NCI-H524 (cell line): Measurements from ENCODE around the gene FBF1.

Source experiments
- DNase-seq, 2 experiments: peaks; one replicate each; lab custom pipeline; 2025; lab: John Stamatoyannopoulos, UW

The FBF1 gene

DNA sequence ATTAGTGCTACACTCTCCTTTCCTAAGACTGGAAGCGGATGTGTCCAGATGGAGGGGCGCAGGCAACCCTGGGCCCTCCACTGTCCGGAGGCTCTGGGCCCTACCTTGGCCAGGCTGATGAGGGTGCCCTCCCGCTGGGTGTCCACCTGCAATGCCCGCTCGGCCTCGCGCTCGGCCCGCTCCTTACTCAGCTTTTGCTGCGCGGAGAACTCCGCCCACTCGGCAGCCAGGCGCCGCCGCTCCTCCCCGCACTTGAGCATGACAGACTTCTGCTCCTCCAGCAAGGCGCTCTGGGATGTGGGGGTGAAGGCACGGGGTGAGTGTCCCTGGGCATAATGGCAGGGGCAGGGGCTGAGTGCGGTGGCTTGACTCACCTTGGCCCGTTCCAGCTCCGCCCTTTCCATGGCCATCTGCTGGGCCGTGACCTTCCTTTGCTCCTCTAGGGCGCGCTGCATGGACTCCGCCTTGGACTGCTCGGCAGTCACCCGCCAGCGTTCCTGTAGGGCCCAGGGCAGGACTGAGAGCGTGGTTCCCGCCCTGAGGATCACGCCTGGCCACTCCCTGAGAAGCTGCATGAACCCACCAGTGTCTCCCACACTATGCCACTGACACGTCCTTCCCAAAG, 26.1 kb downstream of the FBF1 start:
- DNase-seq: no peak

DNA sequence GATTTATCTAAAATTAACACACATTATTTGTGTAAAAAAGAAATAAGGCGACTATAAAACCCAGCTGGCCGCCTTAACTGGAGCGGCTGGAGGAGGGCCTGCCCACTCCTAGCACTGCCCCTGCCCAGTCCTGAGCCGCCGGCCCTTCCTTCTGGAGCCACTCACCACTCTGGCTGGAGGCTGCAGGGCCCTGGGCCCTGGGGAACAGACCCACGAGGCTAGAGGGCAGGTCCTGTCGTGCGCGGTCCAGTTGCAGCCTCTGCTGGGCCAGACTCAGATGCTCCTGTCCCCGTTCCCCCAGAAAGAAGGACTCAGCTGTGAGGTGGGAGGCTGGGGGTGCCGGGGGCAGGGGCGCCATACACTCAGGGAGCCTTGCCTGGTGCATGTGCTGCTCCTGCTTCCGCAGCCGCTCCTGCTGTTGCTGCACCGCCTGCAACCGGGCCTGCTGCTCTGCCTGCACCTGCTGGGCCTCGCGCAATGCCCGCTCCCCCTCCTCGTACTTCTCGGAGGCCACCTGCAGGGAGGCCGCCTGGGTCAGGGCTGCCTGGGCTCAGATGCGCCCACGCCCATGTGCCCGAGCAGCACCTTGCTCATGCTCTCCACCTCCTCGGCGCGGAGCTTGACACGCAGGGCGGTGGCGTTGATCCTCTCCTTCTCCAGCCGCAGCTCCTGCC, 27.2 kb downstream of the FBF1 start:
- no peak for DNase-seq

DNA sequence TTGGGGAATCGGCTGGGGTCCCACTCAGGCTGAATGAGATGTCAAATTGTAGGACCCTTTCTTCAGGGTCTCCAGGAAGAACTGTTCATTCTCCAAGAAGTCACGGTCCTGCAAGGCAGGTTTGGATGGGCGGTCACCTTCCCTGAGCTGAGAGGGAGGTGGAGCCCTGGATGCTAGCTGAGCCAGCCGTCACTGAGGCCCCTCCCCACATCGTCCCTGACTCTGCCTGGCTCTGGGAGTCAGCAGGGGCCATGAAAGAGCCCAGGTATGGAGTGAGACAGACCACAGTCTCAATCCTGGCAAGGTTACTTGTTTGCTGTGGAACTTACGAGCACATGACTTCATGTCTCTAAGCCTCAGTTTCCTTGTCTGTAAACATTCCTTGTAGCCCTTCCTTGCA, 30.1 kb downstream of the FBF1 start:
- no peak for DNase-seq

DNA sequence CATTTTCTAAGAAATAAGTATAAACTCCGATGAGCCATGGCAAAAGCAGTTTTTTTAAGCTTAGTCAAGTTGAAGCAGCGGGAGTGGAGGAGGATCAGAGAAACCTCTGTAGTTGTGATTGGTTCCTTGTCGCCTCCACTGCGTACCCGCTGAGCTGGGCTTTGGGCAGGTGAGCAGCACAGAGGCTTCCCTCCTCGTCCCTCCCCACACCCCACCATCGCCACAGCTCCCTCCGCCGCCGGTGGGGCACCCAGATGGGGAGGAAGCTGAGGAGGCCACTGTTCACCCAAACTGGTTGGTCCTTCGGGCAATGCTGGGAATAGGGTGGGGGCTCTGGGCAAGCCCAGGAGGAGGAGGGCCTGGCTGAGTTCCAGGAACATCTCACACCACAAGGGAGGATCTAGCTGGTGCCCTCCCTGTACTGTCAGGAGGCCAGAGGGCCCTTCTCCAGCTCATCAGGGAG, 31.0 kb downstream of the FBF1 start:
- DNase-seq: peak; percentile 61 to 77

DNA sequence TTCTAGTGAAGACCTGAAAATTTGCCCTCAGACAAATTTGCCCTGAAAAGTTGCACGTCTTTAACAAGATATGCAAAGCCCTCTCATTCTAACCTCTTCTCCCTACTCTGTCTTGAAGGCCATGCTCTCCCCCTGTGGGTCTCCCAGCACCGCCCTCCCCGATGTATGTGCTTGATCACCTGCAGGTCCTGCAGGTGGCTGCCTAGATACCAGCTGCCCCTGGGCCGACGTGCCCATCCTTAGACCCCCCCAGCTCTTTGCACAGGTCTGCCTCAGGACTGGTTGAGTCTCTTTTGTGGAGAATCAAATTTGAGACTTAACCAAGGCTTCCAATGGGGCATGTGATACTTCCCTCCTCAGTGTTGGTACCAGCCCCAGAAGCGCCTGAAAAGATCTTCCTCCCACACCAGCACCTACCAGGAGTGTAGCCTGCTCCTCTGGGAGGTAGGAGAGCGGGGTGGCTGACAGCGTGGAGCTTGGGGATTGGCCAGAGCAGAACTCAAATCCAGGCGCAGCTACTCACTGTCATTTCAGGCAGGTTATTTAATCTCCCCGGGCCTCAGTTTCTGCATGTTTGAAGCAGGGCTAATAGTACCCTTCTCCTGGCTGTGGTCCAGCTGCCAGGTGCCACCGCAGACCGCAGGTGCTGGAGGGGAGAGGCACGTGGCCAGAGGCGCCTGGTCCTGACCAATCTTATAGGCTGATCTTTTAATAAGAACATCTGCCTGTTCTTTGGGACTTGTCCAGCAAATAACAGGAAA, 31.6 kb downstream of the FBF1 start:
- peak; percentile 59 to 66 for DNase-seq

DNA sequence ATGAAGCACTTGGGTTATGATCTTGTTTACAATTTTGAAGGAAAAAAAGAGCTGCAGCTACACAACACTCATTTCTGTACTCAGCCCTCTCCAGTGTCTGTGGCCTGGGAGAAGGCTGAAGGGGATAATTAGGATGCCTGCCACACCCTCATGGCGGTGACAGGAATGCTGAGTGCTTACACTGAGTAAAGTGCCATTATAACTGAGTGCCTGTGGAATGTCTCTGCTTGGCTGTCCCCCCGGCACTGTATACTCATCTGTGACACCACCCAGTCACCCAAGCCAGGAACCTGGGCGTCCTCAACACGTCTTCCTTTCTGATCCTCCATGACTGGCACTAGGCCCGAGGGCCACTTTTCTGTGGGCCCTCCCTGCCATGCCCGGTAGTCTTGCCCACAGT, 32.6 kb downstream of the FBF1 start:
- DNase-seq: no peak

DNA sequence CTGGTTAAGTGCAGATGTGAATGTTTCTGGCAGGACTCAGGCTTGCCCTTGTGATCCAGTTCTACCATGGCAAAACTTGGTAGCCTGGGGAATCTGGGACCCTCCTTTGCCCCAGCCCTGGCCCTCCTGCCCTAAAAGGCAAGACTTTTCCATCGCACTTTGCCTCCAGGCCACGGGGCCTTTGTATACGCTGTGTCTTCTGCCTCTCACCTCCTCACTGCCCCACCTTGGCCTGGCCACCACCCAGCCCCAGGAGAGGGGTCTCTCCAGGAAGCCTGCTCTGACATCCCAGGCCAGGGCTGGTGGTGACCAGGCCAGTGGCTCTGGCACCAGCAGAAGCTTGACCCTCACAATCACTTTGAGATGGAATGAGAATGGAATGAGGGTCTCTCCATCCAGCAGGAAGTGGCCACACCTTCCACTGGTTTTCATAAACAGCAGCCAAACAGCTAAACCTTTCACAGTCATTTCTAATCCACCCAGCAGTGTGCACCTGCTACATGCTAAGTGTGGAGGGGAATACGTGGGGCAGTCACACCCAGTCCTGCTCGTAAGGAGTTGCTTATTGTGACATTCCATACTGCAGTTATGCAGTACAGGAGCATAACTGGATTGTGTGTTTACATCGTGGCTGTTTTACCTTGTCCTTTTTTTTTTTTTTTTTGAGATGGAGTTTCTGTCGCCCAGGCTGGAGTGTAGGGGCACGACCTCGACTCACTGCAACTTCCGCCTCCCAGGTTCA, 34.5 kb downstream of the FBF1 start:
- DNase-seq: no peak

DNA sequence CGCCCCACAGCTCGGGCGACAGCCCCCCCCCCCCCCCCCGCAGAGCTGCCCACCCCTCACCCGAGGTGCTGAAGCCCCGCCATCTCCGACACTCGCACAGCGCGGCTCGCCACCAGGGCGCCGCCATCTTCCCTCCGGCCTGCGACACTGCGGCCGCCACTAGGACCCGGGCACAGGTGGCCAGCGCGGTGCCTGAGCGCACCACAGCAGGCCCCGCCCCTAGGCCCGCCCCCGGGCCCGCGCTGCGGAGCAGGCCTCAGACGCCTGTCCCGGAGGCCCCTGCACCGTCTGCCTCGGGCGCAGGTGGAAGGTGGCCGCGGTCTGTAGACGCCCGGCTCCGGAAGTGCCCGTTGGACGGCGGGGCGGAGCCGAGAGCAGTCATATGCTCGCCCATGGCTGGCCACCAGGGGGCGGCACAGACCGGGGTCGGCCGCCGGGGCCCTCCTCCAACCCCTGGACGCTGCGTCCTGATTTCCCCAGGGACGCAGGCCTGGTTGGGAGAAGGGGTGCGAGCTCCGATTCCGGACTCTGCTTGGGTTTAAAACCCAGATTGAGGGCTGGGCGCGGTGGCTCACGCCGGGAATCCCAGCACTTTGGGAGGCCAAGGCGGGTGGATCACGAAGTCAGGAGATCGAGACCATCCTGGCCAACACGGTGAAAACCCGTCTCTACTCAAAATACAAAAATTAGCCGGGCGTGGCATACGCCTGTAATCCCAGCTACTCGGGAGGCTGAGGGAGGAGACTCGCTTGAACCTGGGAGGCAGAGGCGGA, 35.9 kb downstream of the FBF1 start, which contains the start of gene MRPL38:
TSS of gene MRPL38 (minus strand) at position 136 of the 773 bp plus-strand sequence. CDS start at position 127, 9 bp downstream.
- DNase-seq: peak; percentile 98 to 100

DNA sequence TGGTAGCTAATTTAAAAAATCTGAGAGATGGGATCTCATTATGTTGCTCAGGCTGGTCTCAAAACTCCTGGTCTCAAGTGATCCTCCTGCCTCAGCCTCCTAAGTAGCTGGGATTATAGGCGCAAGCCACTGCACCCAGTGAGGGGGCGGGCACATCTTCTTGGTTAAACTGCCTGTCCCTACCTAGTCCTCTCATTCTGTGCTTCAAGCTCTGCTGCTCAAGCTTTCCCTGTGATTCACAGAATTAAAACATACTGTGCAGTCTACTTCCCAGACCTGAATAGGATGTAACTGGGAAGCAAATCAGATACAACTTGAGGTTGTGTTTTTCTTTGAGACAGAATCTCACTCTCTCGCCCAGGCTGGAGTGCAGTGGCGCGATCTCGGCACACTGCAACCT, 38.4 kb downstream of the FBF1 start:
- DNase-seq: no peak

DNA sequence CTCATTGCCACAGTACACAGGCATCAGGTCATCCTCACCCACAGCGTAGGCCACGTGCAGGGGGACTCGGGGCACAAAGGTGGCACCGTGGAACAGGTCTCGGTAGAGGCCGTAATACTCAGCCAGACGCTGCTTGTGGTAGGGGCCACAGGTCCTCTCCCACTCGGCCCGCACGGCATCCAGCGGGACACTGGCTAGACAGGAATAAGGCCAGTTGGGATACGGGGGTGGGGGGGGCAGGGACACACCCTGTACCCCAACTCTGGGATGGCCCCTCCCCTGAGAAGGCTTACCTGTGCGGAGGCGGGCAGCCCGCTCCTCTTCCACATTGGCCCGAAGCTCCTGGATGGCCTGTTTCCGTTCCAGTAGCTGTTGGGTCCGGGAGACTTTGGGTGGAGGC, 39.1 kb downstream of the FBF1 start:
- DNase-seq: no peak

DNA sequence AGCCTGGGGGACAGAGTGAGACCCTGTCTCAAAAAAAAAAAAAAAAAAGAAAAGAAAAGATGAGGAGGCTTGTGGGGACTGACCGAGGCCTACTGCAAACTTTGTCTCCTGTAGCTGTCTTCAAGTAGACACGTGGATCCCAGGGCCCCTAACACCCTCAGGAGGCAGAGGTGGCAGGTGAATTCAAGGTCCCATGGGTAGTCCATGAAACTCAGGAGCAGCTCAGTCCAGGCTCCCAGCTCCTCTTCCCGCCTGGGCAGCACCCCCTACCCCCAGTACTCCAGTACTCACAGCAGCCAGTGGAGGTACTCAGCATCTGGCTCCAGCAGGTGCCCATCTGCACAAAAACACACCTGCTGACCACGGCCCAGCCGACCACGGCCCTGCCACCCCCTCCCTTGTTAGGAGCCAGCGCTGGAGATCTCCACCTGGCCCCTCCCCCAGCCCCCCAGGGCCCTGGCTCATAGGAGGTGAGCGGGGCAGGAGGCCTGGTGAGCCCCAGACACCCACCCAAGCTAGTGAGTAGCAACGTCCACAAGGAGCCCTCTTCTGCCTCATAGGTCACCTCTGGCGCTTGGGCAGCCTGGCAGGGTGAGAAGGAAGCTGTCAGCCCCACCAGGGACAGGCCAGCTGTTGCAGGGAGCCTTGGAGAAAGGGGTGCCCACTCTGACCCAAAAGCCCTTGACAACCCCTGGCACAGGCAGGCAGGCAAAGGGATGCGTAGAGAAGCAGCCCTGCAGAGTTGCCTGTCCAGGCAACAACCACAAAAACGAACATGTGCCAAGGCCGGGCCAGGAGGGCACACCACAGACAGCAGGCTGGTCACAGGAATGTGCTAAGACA, 39.9 kb downstream of the FBF1 start:
- no peak for DNase-seq

DNA sequence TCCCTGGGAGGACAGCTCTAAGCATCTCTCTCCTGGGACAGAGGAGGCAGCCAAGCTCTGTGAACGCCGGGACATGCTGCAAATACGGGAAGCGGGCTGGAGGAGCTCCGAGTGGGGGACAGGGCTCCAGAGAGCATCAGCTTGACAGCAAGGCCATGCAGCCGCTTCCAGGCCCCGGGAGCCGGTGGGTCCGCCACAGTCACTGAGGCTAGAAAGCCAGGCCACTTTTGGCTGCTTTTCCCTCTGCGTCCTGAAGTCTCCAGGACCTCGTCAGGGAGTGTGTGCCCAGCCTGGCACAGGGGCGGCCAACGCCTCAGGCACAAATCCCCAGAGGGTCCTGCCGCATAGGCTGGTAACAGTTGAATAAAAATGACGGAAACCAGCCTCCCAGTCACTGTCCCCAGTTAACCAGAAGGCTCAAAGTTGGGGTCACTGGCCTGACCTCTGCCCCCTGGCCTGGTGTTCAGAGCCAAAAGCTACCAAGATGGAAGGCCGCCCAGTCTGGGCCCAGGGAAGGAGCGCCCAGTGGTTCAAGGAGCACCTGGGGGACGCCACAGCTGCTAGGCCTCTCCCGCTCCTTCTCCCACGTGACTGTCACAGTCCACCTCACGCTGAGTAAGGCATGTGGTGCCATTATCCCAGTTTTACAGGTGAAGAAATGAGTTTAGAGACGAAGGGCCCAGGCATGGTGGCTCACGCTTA, 40.9 kb downstream of the FBF1 start:
- DNase-seq: no peak

DNA sequence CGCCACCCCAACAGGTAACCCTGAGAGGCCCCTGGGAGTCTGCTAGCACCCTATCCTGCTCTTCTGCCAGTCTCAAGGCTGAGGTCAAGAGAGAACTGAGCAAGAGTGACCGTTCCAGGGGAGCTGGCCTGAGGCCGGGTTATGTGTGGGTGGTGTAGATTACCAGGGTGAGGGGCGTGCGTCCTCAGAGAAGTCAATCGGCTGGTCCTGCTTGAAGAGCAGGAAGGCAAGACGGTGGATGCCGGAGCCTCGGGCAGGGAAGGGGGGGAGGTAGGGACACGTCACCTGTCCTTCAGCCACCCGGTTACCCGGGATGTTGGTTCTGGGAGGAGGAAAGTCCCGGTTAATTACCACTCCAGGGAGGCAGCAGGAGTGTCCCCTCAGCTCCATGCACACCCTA, 41.5 kb downstream of the FBF1 start:
- DNase-seq: no peak

DNA sequence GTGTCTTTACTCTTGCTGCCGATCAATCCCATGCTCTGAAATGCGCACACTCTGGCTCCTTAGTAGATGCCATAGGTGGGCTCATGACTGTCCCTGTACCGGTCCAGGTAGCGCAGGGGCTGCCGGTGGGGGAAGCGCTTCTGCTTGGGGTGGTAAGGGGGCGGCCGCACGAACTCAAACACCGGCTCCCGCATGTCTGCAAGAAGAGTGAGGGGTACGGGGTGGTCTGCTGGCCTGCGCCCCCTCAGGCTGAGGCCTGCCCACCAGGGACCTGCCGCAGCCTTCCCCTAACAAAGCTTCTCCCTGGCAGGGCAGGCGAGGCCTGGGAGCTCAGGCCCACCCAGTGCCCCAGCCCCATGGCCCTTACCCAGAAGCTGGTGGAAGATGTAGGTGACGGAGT, 42.1 kb downstream of the FBF1 start:
- DNase-seq: no peak

DNA sequence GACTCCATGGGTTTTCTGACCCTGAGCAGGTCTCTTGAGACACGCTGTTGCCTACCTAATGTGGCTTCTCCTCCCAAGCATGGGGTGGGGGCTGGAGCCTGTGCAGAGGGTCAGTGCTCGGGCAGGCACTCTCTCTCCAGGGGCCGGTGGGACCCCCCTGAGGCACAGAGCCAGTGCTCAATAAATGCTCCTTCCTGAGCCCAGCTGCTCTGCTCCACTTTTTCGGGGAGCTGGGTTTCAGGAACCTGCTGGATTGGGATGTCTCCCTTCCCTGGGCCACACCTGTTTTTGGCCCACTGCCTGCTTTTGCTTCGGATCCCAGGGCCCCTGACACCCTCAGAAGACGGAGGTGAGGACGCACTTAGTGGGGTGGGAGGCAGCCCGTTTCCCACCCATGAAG, 42.8 kb downstream of the FBF1 start:
- no peak for DNase-seq

DNA sequence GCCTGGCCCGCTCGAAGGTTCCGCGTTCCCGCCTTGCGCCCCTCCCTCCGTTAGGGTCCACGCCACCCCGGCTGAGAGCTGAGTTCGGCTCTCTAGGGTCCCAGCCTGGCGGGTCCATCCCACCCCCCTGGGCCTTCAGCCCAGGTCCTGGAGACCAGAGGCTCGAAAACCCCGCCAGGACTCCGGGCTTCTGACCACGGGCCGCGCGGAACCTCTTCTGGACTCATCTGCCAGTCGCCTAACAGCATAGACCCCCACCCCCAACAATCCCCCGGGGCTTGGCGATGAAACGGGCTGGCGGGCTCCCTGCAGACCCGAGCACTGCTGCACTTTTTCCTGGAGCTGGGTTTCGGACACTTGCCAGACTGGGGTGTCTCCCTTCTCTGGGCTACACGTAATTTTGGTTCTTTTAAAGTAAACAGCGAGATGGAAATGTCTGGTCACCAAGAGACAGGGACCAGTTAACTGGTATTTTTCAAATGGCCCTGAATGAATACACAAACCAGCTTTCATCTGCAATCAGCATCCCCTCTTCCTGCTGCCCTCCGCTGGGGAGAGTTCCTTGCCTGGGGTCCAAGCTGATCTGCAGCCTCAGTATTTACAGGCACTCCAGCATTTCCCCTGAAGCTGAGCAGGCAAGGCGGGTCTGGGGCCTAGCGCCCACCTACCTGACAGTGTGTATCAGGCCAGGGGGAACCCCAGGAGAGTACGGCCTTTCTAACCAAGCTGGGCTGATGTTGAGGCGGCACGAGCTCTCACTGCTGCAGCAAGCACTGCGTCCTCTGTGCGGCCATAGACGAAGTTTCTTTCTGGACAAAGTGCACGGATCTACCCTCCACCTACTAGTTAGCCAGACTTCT, 43.5 kb downstream of the FBF1 start:
- DNase-seq: no peak

DNA sequence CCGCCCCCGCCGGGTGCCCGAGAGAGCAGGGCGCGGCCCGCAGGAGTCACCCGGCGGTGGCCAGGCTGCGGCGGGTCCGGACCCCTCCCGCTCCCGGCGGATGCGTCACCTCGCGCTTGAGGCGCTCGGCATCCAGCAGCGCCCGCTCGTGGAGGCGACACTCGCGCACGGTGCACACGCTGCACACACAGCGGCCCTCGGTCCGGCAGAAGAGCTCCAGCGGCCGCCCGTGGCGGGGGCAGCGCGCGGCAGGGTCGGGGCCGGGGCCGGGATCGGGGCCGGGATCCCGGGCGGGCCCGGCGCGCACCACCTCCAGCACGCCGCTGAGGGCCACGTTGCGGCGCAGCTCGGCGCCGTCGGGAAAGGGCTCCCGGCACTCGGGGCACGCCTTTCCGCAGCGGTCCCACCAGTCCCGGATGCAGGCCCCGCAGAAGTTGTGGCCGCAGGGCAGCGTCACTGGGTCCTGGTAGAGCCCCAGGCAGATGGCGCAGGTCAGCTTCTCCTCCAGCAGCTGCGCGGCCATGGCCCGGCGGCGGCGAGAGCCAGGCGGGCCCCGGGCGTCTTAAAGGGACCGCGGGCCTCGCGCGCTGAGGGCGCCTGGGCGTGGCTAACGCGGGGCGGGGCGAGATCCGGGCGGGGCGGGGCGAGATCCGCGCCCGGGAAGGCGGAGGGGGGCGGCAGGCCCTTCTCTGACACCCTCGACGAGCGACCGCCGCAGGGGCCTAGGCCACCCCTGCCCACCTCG, 44.3 kb downstream of the FBF1 start, which contains the start of gene TRIM65:
TSS of gene TRIM65 (minus strand) at position 537 of the 745 bp plus-strand sequence. CDS start at position 523, 14 bp downstream.
- DNase-seq: peak; percentile 81 to 89
